DOHH2 (cell line): ENCODE measurements around the gene SPANXD.

Experiments
- EZH2phosphoT487 ChIP-seq: fragments of 200-600 bp; sonication (generic); IDR thresholded peaks from 2 replicates; pipeline ENCODE4 v1.6.1; 2017; ENCODE audit warnings: borderline replicate concordance, mild to moderate bottlenecking, antibody characterized with exemption, low read length, moderate library complexity, mixed read lengths
- TF ChIP-seq, protein P1 (sequence below): fragments of 200-600 bp; sonication (generic); IDR thresholded peaks from one replicate; pipeline ENCODE4 v1.5.1; 2014; ENCODE audit warnings: antibody characterized with exemption, mild to moderate bottlenecking, low read depth, low read length; ENCODE audit not compliant: poor library complexity, severe bottlenecking

DNA sequence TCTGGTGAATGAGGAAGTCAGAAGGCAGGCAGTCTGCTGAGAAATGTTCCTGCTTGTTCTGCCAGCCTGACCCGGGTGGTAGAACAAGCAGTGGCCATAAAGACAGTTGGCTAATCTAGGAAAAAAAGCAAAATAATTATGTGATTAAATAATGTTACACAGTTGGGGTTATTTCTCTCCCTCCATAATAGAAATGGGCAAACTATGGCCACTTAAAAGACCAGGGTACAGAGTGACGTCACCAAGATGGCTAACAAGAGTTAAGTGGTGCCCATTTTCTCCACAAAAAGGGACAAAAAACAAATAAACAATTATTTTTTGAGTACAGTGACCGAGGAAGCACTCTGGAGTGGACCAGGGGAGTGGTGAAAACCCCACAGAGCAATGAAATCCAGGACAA lies 16.1 kb upstream of the SPANXD start:
- TF ChIP-seq, protein P1, sequence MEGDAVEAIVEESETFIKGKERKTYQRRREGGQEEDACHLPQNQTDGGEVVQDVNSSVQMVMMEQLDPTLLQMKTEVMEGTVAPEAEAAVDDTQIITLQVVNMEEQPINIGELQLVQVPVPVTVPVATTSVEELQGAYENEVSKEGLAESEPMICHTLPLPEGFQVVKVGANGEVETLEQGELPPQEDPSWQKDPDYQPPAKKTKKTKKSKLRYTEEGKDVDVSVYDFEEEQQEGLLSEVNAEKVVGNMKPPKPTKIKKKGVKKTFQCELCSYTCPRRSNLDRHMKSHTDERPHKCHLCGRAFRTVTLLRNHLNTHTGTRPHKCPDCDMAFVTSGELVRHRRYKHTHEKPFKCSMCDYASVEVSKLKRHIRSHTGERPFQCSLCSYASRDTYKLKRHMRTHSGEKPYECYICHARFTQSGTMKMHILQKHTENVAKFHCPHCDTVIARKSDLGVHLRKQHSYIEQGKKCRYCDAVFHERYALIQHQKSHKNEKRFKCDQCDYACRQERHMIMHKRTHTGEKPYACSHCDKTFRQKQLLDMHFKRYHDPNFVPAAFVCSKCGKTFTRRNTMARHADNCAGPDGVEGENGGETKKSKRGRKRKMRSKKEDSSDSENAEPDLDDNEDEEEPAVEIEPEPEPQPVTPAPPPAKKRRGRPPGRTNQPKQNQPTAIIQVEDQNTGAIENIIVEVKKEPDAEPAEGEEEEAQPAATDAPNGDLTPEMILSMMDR = no peak
- TF ChIP-seq EZH2phosphoT487 = no peak
